Liver (tissue), 9 donors: Measurements from ENCODE around the gene RYR1. TPM values are rescaled to one million over a fixed set of nuclear protein-coding genes. Genes with fewer than 3 reads are reported as not detected.

Source experiments
- DNase-seq: peaks from one replicate; pipeline ENCODE4 v3.0.0-alpha.2; 2017; ENCODE audit warnings: low spot score
- H3K27ac ChIP-seq, 2 donors: one replicate each; pipeline ENCODE4 v1.7.0; 2013; ENCODE audit warnings: inconsistent platforms in 2 of 2, low read length in 2 of 2, control low read depth in 1 of 2, low read depth in 1 of 2, mild to moderate bottlenecking in 1 of 2
- H3K27me3 ChIP-seq, 4 donors: one replicate each; pipeline versions ENCODE4 v1.6.1 to v1.7.0; 2013; ENCODE audit warnings: low read length in 3 of 4, inconsistent platforms in 1 of 4, mild to moderate bottlenecking in 1 of 4, moderate library complexity in 1 of 4; ENCODE audit not compliant: control insufficient read depth in 4 of 4, insufficient read depth in 4 of 4
- H3K36me3 ChIP-seq, 4 donors: one replicate each; pipeline versions ENCODE4 v1.6.1 to v1.7.0; 2013; ENCODE audit warnings: low read length in 3 of 4, mild to moderate bottlenecking in 3 of 4, low read depth in 1 of 4, moderate library complexity in 1 of 4; ENCODE audit not compliant: control insufficient read depth in 4 of 4, insufficient read depth in 3 of 4
- H3K4me1 ChIP-seq, 4 donors: one replicate each; pipeline versions ENCODE4 v1.6.1 to v1.7.0; 2013; ENCODE audit warnings: low read length in 3 of 4, mild to moderate bottlenecking in 3 of 4, moderate library complexity in 1 of 4; ENCODE audit not compliant: control insufficient read depth in 4 of 4, insufficient read depth in 4 of 4
- H3K4me3 ChIP-seq, 3 donors: one replicate each; pipeline versions ENCODE4 v1.6.1 to v1.7.0; 2013; ENCODE audit warnings: low read length in 3 of 3, control low read depth in 1 of 3, low read depth in 1 of 3, mild to moderate bottlenecking in 1 of 3
- H3K9ac ChIP-seq, 2 donors: one replicate each; pipeline ENCODE4 v1.7.0; 2013; ENCODE audit warnings: low read length in 2 of 2, mild to moderate bottlenecking in 2 of 2, moderate library complexity in 2 of 2, control low read depth in 1 of 2, low read depth in 1 of 2
- H3K9me3 ChIP-seq, 4 donors: one replicate each; pipeline versions ENCODE4 v1.6.1 to v1.7.0; 2013; ENCODE audit warnings: low read length in 3 of 4; ENCODE audit not compliant: control insufficient read depth in 4 of 4
- ATF3 ChIP-seq: IDR thresholded peaks from 2 replicates; pipeline ENCODE4 v1.6.1; 2016; ENCODE audit warnings: antibody characterized with exemption
- CTCF ChIP-seq: fragments of 150-350 bp; IDR thresholded peaks from 2 replicates; pipeline ENCODE4 v1.5.1; 2017; ENCODE audit warnings: improper control_type of control experiment, low read depth, low read length; ENCODE audit not compliant: missing input control
- EGR1 ChIP-seq, 2 donors: IDR thresholded peaks; 2 replicates each; pipeline ENCODE4 v1.6.1; 2016 to 2018; ENCODE audit warnings: antibody characterized with exemption in 2 of 2, low read depth in 2 of 2
- GABPA ChIP-seq, 2 donors: IDR thresholded peaks in 1 of 2; conservative IDR thresholded peaks in 1 of 2; 2 replicates each; pipeline ENCODE4 v1.6.1; 2016; ENCODE audit warnings: antibody characterized with exemption in 2 of 2, mild to moderate bottlenecking in 1 of 2, moderate library complexity in 1 of 2
- HNF4G ChIP-seq: IDR thresholded peaks from 2 replicates; pipeline ENCODE4 v1.6.1; 2016; ENCODE audit warnings: antibody characterized with exemption
- JUND ChIP-seq, 2 donors: IDR thresholded peaks; 2 replicates each; pipeline ENCODE4 v1.6.1; 2016; ENCODE audit warnings: antibody characterized with exemption in 2 of 2
- NR2F2 ChIP-seq: IDR thresholded peaks from 2 replicates; pipeline ENCODE4 v1.6.1; 2016; ENCODE audit warnings: antibody characterized with exemption
- RAD21 ChIP-seq, 2 donors: IDR thresholded peaks; 2 replicates each; pipeline ENCODE4 v1.6.1; 2016; ENCODE audit warnings: antibody characterized with exemption in 2 of 2, mild to moderate bottlenecking in 2 of 2
- SP1 ChIP-seq: IDR thresholded peaks from 2 replicates; pipeline ENCODE4 v1.6.1; 2018; ENCODE audit warnings: antibody characterized with exemption, mild to moderate bottlenecking
- TAF1 ChIP-seq: conservative IDR thresholded peaks from 2 replicates; pipeline ENCODE4 v1.6.1; 2016; ENCODE audit warnings: antibody characterized with exemption, mild to moderate bottlenecking
- WGBS: extraction: QIAGEN DNeasy Blood & Tissue Kit; methylation state at CpG from one replicate; pipeline ENCODE4 v1.1.7; 2013; 5-methylcytosine and 5-hydroxymethylcytosine counted together
- polyA plus RNA-seq, 2 donors: library from polyadenylated mRNA; stranded (reverse) in 1 of 2; unstranded in 1 of 2; fragments of 200-250 nt in 1 of 2; fragments of >200 nt in 1 of 2; fragmentation: Nextera tagmentation in 1 of 2; extraction: Ambion mirVana in 1 of 2; gene quantifications; one replicate each; pipeline versions ENCODE4 v1.2.1 to v1.2.3, GENCODE V29; 2013 to 2015
- total RNA-seq, 2 donors: library from RNA; depleted of rRNA; stranded (reverse); fragments of >200 nt; gene quantifications; one replicate each; pipeline ENCODE4 v1.2.3, GENCODE V29; 2014
- TF ChIP-seq, protein P1 (sequence below): IDR thresholded peaks from 2 replicates; pipeline ENCODE4 v1.6.1; 2016; ENCODE audit warnings: antibody characterized with exemption
- TF ChIP-seq, protein P2 (sequence below): IDR thresholded peaks from 2 replicates; pipeline ENCODE4 v1.6.1; 2016; ENCODE audit warnings: antibody characterized with exemption, mild to moderate bottlenecking
- donor health status: healthy.
- donor health status: healthy.
- donor health status: healthy.
- donor health status: healthy.
- donor health status: healthy.

Gene RYR1
- total and polyA plus RNA-seq, 4 donors = 0.01 to 0.70 (median 0.29) TPM

- peaks cover 0 to under 1% (median 0%) of the 10 kb centered on the region in 4 donors for H3K36me3 ChIP-seq
- no peak for DNase-seq
- no peak for TF ChIP-seq RAD21 (IDR thresholded peaks at IDR 0.05)
- TF ChIP-seq HNF4G = no peak
- TF ChIP-seq, protein P1, sequence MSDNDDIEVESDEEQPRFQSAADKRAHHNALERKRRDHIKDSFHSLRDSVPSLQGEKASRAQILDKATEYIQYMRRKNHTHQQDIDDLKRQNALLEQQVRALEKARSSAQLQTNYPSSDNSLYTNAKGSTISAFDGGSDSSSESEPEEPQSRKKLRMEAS = no peak
- no peak for TF ChIP-seq GABPA (IDR thresholded peaks at IDR 0.05 in 1 of 2, conservative IDR thresholded peaks at IDR 0.05 in 1 of 2)
- TF ChIP-seq, protein P2, sequence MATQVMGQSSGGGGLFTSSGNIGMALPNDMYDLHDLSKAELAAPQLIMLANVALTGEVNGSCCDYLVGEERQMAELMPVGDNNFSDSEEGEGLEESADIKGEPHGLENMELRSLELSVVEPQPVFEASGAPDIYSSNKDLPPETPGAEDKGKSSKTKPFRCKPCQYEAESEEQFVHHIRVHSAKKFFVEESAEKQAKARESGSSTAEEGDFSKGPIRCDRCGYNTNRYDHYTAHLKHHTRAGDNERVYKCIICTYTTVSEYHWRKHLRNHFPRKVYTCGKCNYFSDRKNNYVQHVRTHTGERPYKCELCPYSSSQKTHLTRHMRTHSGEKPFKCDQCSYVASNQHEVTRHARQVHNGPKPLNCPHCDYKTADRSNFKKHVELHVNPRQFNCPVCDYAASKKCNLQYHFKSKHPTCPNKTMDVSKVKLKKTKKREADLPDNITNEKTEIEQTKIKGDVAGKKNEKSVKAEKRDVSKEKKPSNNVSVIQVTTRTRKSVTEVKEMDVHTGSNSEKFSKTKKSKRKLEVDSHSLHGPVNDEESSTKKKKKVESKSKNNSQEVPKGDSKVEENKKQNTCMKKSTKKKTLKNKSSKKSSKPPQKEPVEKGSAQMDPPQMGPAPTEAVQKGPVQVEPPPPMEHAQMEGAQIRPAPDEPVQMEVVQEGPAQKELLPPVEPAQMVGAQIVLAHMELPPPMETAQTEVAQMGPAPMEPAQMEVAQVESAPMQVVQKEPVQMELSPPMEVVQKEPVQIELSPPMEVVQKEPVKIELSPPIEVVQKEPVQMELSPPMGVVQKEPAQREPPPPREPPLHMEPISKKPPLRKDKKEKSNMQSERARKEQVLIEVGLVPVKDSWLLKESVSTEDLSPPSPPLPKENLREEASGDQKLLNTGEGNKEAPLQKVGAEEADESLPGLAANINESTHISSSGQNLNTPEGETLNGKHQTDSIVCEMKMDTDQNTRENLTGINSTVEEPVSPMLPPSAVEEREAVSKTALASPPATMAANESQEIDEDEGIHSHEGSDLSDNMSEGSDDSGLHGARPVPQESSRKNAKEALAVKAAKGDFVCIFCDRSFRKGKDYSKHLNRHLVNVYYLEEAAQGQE = no peak
- no peak for TF ChIP-seq NR2F2
- TF ChIP-seq CTCF = no peak
- no peak for TF ChIP-seq JUND (IDR thresholded peaks at IDR 0.05)
- no peak for TF ChIP-seq SP1
- TF ChIP-seq EGR1 (IDR thresholded peaks at IDR 0.05; ENCODE audit: low read depth in 2 of 2) = no peak
- TF ChIP-seq ATF3 = no peak
- TF ChIP-seq TAF1 = no peak
- peaks cover 2 to 16% (median 13%) of the 10 kb centered on the region in 4 donors for H3K4me1 ChIP-seq
- H3K9ac ChIP-seq = no peak overlapping the region
- H3K9me3 ChIP-seq = no peaks in the 10 kb centered on the region
- 86% methylated on average over 7 of the region's 7 CpGs for WGBS
- H3K27ac ChIP-seq = no peak overlapping the region
- H3K4me3 ChIP-seq = no peak overlapping the region
- H3K27me3 ChIP-seq = no peaks in the 10 kb centered on the region
Measured at GRCh38 chr19:38615007-38615581, 181.6 kb downstream of the RYR1 start.

DNA sequence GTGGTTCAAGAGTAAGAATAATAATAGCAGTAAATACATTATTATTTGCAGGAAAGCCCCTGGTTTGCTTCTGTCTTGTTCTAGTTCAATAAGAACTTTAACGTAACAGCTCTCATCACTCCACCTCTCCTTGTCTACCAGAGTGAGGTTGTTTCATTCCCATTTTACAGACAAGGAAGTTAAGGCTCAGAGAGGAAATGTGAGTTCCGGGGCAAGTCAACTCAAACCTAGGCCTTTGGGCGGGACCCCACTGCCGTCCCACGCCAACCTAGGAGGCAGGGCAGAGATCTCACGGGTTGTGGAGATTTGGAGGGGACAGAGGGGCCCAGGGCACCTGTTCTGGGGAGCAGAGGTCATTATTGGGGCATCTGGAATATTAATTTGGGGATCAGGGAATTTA lies 182.8 kb downstream of the RYR1 start:
- DNase-seq = no peak
- WGBS = 85% methylated on average over 6 of the region's 6 CpGs
- H3K9ac ChIP-seq = no peak overlapping the region
- peaks cover 2 to 12% (median 6%) of the 10 kb centered on the region in 4 donors for H3K36me3 ChIP-seq
- peaks cover 2 to 20% (median 15%) of the 10 kb centered on the region in 4 donors for H3K4me1 ChIP-seq
- H3K27ac ChIP-seq = no peak overlapping the region
- H3K9me3 ChIP-seq = no peaks in the 10 kb centered on the region
- no peak overlapping the region for H3K4me3 ChIP-seq
- H3K27me3 ChIP-seq = no peaks in the 10 kb centered on the region
- no peak for TF ChIP-seq EGR1 (IDR thresholded peaks at IDR 0.05; ENCODE audit: low read depth in 2 of 2)
- no peak for TF ChIP-seq HNF4G
